Progenitor cell of endocrine pancreas (in vitro differentiated cells): Measurements from ENCODE around the gene GABBR2. TPM values are rescaled to one million over a fixed set of nuclear protein-coding genes. Genes with fewer than 3 reads are reported as not detected.

Experiments used
- DNase-seq: peaks from one replicate; pipeline ENCODE4 v3.0.0; 2021; ENCODE audit warnings: low spot score; ENCODE audit not compliant: unreplicated experiment
- H3K27ac Mint-ChIP-seq: 2 replicates; pipeline ENCODE4 v1.8.0; 2021; ENCODE audit warnings: mild to moderate bottlenecking, moderate library complexity, mixed read lengths
- H3K27me3 Mint-ChIP-seq: 2 replicates; pipeline ENCODE4 v1.8.0; 2021; ENCODE audit warnings: mixed read lengths
- H3K36me3 Mint-ChIP-seq: 2 replicates; pipeline ENCODE4 v1.8.0; 2022; ENCODE audit warnings: mixed read lengths; ENCODE audit not compliant: insufficient read depth
- H3K4me1 Mint-ChIP-seq: 2 replicates; pipeline ENCODE4 v1.8.0; 2021; ENCODE audit warnings: low read depth, mixed read lengths
- H3K4me3 Mint-ChIP-seq: 2 replicates; pipeline ENCODE4 v1.8.0; 2021; ENCODE audit warnings: low read depth, mild to moderate bottlenecking, moderate library complexity, mixed read lengths
- H3K9me3 Mint-ChIP-seq: 2 replicates; pipeline ENCODE4 v1.8.0; 2021; ENCODE audit warnings: low read depth, mixed read lengths
- CTCF ChIP-seq: fragments of 200-600 bp; sonication (generic); IDR thresholded peaks from one replicate; pipeline ENCODE4 v1.5.0; 2021; ENCODE audit warnings: antibody characterized with exemption, mild to moderate bottlenecking; ENCODE audit not compliant: unreplicated experiment
- total RNA-seq: library from RNA; stranded (reverse); gene quantifications from 2 replicates; pipeline ENCODE4 v1.2.1, GENCODE V29; 2021

Gene GABBR2
- total RNA-seq, 1 donor from 2014 or later = 0.84 TPM

- Mint-ChIP-seq H3K9me3 (peaks cover 5% of the 10 kb centered on the region), H3K27me3 (no peaks in the 10 kb centered on the region), H3K27ac (no peak overlapping the region), H3K36me3 (peaks cover 2% of the 10 kb centered on the region), H3K4me3 (no peak overlapping the region), H3K4me1 (peaks cover 2% of the 10 kb centered on the region)
- no peak for TF ChIP-seq CTCF
- DNase-seq = no peak
Measured at GRCh38 chr9:98419260-98419603, 289.5 kb downstream of the GABBR2 start.

DNA sequence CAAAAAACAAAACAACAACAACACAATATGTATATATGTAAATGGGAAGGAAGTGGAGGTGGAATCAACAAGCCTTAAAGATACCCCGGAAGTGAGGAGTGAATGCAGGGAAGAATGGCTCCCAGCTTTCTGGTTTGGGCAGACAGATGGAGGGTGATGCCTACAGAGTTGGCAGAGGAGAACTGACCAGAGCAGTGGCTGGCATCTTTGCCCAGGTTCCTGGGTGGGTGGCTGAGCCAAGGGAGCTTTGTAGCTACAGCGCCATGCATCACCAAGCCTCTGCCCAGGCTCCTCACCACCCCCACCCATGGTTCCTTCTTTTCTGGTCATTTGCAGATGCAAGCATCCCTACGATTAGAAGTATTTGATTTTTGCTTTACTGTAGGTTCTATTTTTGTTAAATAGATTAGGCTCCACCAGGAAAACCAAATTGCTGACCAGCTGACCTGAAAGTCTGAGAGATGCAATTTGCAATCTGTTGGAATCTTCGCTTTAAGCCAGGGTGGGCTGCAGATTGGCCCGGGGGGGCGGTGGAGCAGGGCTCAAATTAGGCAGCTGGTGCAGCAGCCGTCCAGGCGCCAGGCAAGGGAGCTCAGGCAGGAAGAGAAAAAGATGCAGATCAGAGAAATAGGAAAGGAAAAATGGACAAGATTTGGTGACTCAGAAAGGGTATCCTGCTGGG lies 290.0 kb downstream of the GABBR2 start:
- H3K36me3 Mint-ChIP-seq = peaks cover 2% of the 10 kb centered on the region
- no peak for DNase-seq
- H3K4me3 Mint-ChIP-seq = no peak overlapping the region
- H3K4me1 Mint-ChIP-seq = peaks cover 2% of the 10 kb centered on the region
- H3K27ac Mint-ChIP-seq = no peak overlapping the region
- H3K9me3 Mint-ChIP-seq = peaks cover 5% of the 10 kb centered on the region
- TF ChIP-seq CTCF = no peak
- no peaks in the 10 kb centered on the region for H3K27me3 Mint-ChIP-seq

DNA sequence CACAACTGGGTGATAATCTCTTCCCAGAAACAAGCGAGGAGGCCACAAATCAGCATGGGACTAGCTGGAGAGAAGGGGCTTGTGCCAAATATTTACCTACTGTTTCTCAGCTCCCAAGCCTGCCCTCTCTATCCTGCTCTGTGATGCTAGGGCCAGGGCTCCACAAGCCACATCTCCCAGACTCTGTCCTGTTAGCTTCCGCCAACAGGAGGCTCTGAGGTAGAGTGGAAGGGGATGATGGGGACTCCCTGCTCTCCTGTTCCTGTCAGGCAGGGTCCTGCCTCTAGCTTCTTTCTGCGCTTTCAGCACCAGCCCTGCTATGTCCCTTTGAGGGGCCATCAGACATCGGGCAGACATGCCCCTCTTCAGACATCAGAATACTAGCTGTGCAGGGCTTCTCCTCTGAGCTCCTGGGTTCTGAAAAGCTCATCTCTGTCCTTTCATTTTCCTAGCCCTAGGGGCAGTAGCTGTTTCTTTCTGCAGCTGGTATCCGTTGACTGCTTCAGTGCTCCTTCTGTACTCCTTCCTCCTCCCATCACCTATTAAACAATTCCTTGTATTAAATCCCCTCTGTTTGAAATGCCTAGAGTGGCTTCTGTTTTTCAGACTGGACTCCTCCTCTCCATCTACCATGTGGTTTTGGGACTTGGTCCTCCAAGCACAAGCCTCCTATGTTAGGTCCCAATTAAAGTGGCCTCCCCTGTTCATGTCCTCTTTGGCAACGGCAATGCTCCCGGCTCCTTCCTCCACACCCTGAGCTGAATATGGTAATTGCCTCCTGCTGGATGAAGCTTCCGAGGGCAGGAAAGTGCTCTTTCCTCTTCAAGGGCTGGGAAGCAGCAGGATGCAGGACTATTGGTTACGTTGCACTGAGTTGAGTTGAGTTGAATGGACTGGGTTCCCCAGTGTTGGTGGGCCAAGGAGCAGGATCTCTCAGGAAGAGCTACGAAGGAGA lies 292.2 kb downstream of the GABBR2 start:
- peaks cover 2% of the 10 kb centered on the region for H3K36me3 Mint-ChIP-seq
- no peak for DNase-seq

GRCh38 chr9:98415782-98416181 lies 293.0 kb downstream of the GABBR2 start:
- Mint-ChIP-seq H3K27ac (no peak overlapping the region), H3K4me3 (no peak overlapping the region), H3K36me3 (peaks cover 2% of the 10 kb centered on the region), H3K9me3 (peaks cover 5% of the 10 kb centered on the region), H3K27me3 (no peaks in the 10 kb centered on the region), H3K4me1 (peaks cover 2% of the 10 kb centered on the region)
- no peak for DNase-seq
- TF ChIP-seq CTCF = no peak

More for the DNA sequence above, 292.2 kb downstream of the GABBR2 start:
- no peak overlapping the region for H3K4me3 Mint-ChIP-seq
- no peaks in the 10 kb centered on the region for H3K27me3 Mint-ChIP-seq
- H3K27ac Mint-ChIP-seq = no peak overlapping the region
- peaks cover 2% of the 10 kb centered on the region for H3K4me1 Mint-ChIP-seq
- H3K9me3 Mint-ChIP-seq = peaks cover 5% of the 10 kb centered on the region
- TF ChIP-seq CTCF = no peak

DNA sequence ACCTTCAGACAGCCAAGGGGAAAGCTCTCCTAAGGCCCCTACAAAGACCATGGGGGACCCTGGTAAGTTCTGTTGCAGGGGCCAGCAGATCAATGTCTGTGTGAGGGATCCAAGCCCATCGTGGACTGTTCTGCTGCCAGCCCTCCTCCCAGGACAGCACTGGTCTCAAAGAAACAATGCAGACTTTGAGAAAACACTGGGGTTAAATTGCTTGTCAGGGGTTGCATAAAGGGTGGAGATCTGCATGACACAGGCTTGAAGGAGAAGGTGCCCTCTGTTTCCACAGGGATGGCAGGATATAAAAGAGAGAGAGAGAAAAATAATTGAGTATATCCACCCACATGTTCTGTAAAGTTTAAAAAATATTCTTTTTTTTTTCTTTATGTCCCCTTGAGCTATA lies 295.7 kb downstream of the GABBR2 start:
- H3K36me3 Mint-ChIP-seq = peaks cover 2% of the 10 kb centered on the region
- TF ChIP-seq CTCF = no peak
- DNase-seq = no peak
- no peak overlapping the region for H3K27ac Mint-ChIP-seq
- H3K4me1 Mint-ChIP-seq = peaks cover 6% of the 10 kb centered on the region
- H3K27me3 Mint-ChIP-seq = peaks cover 6% of the 10 kb centered on the region
- H3K9me3 Mint-ChIP-seq = peaks cover 5% of the 10 kb centered on the region
- H3K4me3 Mint-ChIP-seq = no peak overlapping the region
